KOPT-K1 (cell line): ENCODE measurements around the gene CHST12.

Source experiments
- H3K27ac ChIP-seq: fragments of 200-600 bp; sonication (generic); 2 replicates; pipeline ENCODE4 v1.5.1; 2016; ENCODE audit warnings: antibody characterized with exemption, mild to moderate bottlenecking, low read depth, low read length; ENCODE audit not compliant: poor library complexity, severe bottlenecking
- H3K36me3 ChIP-seq: fragments of 200-600 bp; sonication (generic); 2 replicates; pipeline ENCODE4 v1.5.1; 2017; ENCODE audit warnings: antibody characterized with exemption, mild to moderate bottlenecking, low read length, moderate library complexity; ENCODE audit not compliant: insufficient read depth
- H3K9me3 ChIP-seq: fragments of 200-600 bp; sonication (generic); 2 replicates; pipeline ENCODE4 v1.5.1; 2017; ENCODE audit warnings: antibody characterized with exemption, low read length, mild to moderate bottlenecking; ENCODE audit not compliant: insufficient read depth, poor library complexity, severe bottlenecking

Gene CHST12

DNA sequence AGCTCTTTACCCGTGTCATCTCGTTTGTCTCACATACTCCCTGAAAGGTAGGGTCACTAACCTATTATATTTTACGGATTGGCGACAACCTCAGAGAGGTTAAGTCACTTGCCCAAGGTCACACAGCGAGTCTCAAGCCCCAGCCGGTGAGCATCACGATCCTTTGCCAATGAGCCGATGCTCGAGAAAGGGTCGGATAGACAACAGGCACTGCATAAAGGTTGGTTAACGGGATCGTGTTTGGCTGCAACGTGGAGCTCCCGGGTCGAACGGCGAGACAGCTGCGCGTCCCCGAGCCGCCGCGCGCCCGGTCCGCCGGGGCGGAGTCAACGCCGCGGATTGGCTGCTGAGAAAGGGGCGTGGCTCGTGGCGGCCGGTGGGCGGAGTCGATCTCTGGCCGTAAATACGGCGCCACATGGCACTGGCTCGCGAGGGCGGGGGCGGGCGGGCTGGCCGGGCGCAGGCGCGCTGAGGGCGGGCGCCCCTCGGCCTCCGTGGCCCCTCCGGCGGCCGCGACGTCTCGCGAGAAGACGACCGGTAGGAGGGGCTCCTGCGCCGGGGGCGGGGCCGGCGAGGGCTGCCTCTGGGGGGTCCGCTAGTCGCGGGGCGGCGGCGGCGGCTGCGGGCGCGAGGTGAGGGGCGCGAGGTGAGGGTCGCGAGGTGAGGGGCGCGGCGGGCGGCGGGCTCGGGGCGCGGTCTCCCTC is at the start of gene CHST12:
TSS of gene CHST12 (plus strand) at position 598 of the 704 bp plus-strand sequence. CDS start 29,029 bp downstream, outside the sequence.
- Histone ChIP-seq H3K36me3 (peaks cover 4% of the 10 kb centered on the region), H3K27ac (peak within 1 kb of the TSS; percentile 98), H3K9me3 (no peaks in the 10 kb centered on the region)

DNA sequence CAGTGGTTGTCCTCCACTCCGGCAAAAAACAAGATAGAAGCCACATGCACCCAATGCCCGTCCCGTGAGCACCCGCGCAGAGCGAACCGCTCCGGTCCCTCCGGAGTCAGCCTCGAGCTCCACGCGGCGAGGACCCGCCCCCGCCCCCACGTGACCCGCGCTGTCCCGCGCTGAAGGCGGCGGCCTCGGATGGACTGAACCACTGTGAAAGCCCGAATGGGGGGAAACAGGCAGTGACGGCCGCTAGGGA is 49.5 kb upstream of the CHST12 start:
- Histone ChIP-seq H3K36me3 (peaks cover 25% of the 10 kb centered on the region), H3K27ac (peak overlapping the region; percentile 99), H3K9me3 (no peaks in the 10 kb centered on the region)

DNA sequence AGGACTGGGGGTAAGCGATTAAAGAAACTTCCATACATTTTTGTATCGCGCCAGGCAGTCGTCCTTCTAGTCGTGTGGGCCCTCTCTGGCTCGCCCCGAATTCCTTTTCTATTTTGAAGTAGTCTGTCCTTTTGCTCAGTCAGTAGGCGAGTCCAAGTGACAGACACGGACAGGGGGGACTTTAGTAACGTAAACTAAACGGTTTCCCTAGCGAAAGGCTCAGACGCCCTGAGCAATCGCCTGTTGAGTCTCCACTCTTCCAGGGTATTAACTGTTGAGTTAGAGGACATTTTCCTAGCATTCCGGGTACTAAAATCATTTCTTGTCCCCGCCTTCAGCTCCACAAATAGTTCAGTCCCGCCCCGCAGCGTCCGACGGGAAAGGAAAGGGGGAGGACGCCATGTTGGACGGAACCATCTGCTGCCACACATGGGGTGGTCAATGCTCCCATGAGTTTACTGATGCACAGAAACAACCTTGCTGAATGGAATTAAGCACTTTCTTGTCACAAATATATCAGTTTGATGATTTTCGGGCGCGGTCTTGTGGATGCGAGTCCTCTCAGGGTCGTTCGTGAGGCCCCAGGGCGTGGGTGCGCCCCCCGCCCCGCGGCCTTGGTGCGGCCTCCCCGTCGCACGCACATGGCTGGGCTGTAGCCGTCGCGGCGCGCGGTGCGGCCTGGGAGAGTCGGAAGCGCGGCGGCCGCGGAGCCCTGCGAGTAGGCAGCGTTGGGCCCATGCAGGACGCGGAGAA is 49.0 kb upstream of the CHST12 start, which contains the start of gene EIF3B:
TSS of gene EIF3B (plus strand) at position 642 of the 753 bp plus-strand sequence. CDS start at position 737, 95 bp downstream.
- peak within 1 kb of the TSS; percentile 99 for H3K27ac ChIP-seq
- H3K36me3 ChIP-seq = peaks cover 30% of the 10 kb centered on the region
- H3K9me3 ChIP-seq = no peaks in the 10 kb centered on the region

DNA sequence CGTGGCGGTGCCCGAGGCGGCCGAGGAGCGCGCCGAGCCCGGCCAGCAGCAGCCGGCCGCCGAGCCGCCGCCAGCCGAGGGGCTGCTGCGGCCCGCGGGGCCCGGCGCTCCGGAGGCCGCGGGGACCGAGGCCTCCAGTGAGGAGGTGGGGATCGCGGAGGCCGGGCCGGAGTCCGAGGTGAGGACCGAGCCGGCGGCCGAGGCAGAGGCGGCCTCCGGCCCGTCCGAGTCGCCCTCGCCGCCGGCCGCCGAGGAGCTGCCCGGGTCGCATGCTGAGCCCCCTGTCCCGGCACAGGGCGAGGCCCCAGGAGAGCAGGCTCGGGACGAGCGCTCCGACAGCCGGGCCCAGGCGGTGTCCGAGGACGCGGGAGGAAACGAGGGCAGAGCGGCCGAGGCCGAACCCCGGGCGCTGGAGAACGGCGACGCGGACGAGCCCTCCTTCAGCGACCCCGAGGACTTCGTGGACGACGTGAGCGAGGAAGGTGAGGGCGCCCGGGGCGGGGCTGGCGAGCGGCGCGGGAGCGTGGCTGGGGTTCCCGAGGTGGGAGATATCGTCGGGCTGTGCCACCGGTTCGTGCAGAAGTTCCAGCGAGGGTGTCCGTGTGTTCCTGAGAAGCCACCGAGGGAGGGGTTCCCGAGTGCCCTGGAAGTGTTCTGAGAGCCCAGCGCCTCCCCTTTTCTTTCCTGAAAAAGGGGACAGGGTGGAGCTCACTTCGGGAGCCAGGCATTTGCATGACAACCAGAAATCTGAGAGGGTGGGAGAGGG is 48.3 kb upstream of the CHST12 start:
- peaks cover 37% of the 10 kb centered on the region for H3K36me3 ChIP-seq
- H3K9me3 ChIP-seq = no peaks in the 10 kb centered on the region
- peak overlapping the region; percentile 99 for H3K27ac ChIP-seq

DNA sequence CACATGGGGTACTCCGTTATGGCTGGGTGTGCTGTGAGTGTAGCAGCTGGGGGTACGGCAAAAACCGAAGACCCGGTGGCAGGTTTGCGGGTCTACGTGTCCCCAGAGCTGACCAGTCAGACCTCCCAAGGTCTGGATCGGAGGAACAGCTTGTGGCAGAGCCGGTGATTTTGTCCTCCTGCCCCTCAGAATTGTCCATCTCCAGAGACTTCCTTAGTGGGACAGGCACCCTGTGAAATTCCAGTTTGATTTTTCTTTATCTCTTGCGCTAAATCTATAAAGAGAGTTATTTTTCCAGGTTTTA is 47.8 kb upstream of the CHST12 start:
- peak overlapping the region; percentile 99 for H3K27ac ChIP-seq
- peaks cover 43% of the 10 kb centered on the region for H3K36me3 ChIP-seq

DNA sequence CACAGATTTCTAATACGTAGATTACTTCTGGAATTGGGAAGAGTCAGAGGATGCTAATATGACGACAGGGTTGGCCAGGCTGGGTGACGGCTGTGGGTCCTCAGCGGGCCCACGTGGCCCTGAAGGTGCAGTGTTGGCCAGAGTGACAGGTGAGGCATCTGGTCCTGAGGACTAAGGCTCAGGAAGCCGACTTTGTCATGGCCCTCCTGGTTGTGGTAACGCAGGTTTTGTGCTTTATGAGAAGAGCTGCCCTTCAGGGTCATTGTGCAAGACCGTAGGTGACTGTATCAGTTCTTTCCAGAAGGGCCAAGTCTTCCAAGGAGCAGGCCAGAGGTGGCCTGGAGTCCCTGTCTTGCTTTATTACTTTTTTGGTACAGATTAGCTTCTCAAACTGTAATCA is 46.2 kb upstream of the CHST12 start:
- no peak overlapping the region for H3K27ac ChIP-seq
- peaks cover 57% of the 10 kb centered on the region for H3K36me3 ChIP-seq
- H3K9me3 ChIP-seq = no peaks in the 10 kb centered on the region

More for the DNA sequence above, 47.8 kb upstream of the CHST12 start:
- no peaks in the 10 kb centered on the region for H3K9me3 ChIP-seq

DNA sequence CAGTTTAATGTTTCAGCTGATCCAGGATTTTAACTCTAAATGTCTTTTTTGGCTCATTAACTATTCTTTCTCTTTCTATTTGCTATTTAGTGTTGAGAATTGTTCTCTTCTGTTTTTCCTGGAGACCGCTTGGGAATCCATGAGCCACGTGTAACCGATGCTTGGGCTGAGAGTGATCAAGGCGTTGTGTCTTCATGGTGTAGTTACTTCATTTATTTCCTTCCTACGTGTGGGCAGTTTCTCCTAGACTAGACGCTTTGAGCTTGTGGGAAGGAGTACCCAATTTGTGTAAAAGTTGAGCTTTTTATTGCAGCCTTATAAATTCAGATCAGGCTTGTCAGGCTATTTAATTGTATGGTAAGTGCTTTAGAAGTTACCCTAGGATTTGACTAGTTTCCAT is 45.8 kb upstream of the CHST12 start:
- Histone ChIP-seq H3K36me3 (peaks cover 61% of the 10 kb centered on the region), H3K27ac (no peak overlapping the region), H3K9me3 (no peaks in the 10 kb centered on the region)

DNA sequence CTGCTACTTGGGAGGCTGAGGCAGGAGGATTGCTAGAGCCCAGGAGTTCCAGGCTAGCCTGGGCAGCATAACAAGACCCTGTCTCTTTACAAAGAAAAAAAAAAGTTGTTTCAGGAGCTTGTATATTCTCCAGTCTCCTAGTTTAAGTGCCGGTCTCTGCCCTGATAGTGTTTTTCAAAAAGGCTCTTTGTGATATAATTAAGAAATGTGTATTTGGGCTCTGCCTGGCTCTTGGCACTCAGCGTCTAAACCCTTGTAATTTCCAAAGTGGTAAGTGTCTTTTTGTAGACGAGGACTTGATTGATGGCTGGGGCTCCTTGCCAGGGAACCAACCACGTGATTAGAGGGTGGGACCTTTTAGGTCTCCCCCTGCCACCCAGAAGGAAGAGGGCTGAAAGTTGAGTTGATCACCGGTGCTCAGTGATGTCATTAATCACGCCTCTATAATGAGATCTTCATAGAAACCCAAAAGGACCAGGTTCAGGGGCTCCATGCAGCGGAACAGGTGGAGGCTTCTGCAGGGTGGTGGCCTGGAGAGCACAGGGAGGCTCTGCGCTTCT is 44.4 kb upstream of the CHST12 start:
- Histone ChIP-seq H3K27ac (no peak overlapping the region), H3K9me3 (no peaks in the 10 kb centered on the region), H3K36me3 (peaks cover 75% of the 10 kb centered on the region)

DNA sequence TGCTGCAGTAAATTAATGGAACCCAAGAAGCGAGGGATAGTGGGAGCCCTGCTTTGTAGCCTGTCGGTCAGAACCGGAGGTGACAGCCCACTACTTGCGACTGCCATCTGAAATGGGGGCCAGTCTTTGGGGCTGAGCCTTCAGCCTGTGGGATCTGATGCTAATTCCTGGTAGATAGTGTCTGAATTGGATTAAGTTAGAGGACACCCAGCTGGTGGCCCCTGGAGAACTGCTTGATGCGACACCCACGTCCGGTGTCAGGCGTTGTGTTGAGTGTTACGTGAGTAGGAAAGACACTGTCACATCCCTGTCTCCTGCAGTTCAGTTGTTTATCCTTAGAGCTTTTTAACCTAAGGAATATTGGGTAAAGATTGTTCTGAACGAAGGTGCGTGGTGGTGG is 43.8 kb upstream of the CHST12 start:
- Histone ChIP-seq H3K36me3 (peaks cover 81% of the 10 kb centered on the region), H3K27ac (no peak overlapping the region), H3K9me3 (no peaks in the 10 kb centered on the region)

DNA sequence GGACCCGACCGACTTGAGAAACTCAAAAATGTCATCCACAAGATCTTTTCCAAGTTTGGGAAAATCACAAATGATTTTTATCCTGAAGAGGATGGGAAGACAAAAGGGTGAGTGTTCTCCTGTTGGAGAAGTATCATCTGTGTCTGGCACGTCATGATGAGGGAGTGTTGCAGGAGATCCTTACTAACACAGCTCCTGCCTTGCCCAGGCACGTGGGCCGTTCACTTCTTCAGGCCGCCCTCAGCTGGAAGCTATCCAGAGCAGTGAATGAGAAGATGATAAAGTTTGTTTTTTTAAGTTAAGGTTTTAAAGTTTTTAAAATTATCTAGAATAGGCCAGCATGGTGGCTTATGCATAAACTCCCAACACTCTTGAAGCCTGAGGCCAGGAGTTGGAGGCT is 42.6 kb upstream of the CHST12 start:
- H3K9me3 ChIP-seq = no peaks in the 10 kb centered on the region
- H3K36me3 ChIP-seq = peaks cover 93% of the 10 kb centered on the region
- no peak overlapping the region for H3K27ac ChIP-seq

DNA sequence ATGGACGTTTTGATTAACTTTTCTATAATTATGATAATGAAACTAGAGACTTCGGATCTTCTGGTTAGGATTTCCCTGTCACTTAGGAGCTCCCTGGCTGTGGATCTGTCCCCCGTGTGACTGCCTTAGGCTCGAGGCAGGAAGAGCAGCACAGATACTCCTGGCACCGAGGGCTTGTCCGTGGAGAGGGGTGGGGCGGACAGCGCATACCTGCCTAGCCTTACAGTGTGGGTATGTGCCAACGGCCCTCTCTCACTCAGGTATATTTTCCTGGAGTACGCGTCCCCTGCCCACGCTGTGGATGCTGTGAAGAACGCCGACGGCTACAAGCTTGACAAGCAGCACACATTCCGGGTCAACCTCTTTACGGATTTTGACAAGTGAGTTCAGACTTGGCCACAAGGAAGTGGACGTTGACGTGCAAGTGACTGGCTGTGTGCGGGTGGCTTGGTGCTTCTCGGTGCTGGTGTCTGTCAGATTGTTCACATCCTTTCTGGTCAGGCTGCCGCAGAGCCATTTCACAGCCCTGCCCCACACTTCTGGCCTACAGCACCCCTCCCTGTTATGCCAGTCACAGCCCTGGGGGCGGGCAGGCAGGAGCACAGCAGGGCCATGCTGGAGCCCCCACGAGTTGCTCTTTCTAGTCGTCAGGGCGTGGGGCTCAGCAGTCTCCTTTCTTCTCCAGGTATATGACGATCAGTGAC is 40.9 kb upstream of the CHST12 start:
- Histone ChIP-seq H3K36me3 (peaks cover 99% of the 10 kb centered on the region), H3K27ac (no peak overlapping the region), H3K9me3 (no peaks in the 10 kb centered on the region)

DNA sequence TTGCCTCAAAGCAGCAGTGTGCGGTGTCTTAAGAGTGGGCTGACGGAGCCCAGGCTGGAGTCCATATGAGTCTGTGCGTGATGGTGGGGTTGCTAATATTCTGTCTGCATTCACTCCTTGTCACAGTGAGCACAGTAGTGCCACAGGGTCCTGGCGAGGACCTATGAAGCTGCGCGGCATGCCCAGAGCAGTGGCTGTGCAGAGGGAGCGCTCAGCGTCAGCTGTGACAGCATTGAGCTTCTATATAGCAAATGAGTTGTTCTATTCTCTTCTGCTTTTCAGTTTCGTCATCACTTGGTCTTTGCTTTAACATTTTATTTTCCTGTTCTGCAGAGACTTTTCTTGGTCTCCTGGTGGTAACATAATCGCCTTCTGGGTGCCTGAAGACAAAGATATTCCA is 34.3 kb upstream of the CHST12 start:
- peaks cover 100% of the 10 kb centered on the region for H3K36me3 ChIP-seq

DNA sequence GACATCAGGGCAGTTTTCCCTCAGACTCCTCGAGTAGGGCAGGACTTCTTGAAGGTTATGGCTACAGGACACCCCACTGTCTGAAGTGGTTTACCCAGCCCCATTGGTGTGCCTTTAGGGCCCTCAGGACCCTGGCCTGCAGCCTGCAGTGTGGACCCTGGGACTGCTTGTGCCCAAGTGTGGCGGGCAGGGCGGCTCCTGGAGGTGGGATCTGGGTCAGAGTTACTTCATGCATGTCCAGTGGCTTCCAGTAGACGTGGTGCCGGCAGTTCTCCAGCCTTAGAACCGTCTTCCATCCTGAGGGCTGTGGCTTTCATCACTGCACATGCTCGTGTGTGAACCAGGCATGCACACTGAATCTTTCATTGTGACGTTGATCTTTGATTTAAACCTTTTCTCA is 32.1 kb upstream of the CHST12 start:
- H3K36me3 ChIP-seq = peaks cover 100% of the 10 kb centered on the region
- H3K27ac ChIP-seq = no peak overlapping the region
- H3K9me3 ChIP-seq = no peaks in the 10 kb centered on the region

More for the DNA sequence above, 34.3 kb upstream of the CHST12 start:
- no peaks in the 10 kb centered on the region for H3K9me3 ChIP-seq
- no peak overlapping the region for H3K27ac ChIP-seq

DNA sequence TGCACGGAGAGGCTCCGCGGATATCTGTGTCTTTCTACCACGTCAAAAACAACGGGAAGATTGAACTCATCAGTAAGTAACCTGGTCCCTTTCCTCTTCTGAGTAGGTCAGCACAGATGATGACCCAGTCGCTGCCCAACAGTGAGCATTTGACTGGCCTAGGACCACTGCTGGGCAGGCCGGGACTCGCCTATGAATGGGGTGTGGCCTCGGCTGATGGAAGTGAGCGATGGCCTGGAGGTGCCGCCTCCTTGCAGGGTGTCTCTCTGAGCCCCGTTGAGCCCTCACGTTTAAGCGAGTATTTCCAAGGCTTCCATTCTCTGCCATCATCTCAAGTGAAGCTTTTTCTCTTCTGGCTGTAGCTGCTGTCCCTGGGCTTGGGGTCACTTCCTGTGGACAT is 30.7 kb upstream of the CHST12 start:
- no peak overlapping the region for H3K27ac ChIP-seq
- peaks cover 98% of the 10 kb centered on the region for H3K36me3 ChIP-seq
- H3K9me3 ChIP-seq = no peaks in the 10 kb centered on the region

DNA sequence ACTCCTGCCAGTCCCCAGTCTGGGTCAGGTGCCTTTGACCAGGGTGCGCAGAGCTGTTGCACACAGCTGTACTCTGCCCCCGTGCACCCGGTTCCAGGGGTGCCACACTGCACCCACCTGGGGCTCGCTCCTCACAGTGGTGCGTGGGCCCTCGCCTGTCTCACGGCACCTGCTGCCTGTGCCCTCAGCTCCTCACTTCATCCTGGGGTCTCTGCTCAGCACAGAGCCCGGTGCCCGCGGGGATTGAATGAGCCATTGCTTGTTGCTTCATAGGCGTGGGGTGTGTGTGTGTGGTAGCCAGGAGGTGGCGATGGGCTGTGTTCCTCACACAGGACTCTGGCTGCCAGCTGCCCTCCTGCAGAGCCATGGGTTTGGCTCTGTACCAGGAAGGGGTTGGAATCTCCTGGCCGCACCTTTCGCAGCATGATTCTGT is 30.3 kb upstream of the CHST12 start:
- H3K36me3 ChIP-seq = peaks cover 98% of the 10 kb centered on the region
- no peak overlapping the region for H3K27ac ChIP-seq
- no peaks in the 10 kb centered on the region for H3K9me3 ChIP-seq
